BE2C (cell line): ENCODE results near the gene CGN.

Source experiments
- DNase-seq: peaks from one replicate; pipeline ENCODE4 v3.0.0-alpha.2; 2020
- H3K27me3 ChIP-seq: fragments of 250-450 bp; sonication (Bioruptor Pico); 2 replicates; pipeline ENCODE4 v1.5.1; 2020; ENCODE audit warnings: mild to moderate bottlenecking
- H3K36me3 ChIP-seq: fragments of 250-450 bp; sonication (Bioruptor Pico); 2 replicates; pipeline ENCODE4 v1.5.1; 2020; ENCODE audit warnings: mild to moderate bottlenecking
- H3K4me1 ChIP-seq: fragments of 250-450 bp; sonication (Bioruptor Pico); 2 replicates; pipeline ENCODE4 v1.5.1; 2020
- H3K4me3 ChIP-seq: 2 replicates; pipeline ENCODE4 v1.5.1; 2011; ENCODE audit warnings: low read depth, low read length
- H3K9me3 ChIP-seq: fragments of 250-450 bp; sonication (Bioruptor Pico); 2 replicates; pipeline ENCODE4 v1.5.1; 2020
- TF ChIP-seq, protein P1 (sequence below): IDR thresholded peaks from 2 replicates; pipeline ENCODE4 v1.5.1; 2012; ENCODE audit warnings: mild to moderate bottlenecking, low read depth, low read length

The CGN gene

DNA sequence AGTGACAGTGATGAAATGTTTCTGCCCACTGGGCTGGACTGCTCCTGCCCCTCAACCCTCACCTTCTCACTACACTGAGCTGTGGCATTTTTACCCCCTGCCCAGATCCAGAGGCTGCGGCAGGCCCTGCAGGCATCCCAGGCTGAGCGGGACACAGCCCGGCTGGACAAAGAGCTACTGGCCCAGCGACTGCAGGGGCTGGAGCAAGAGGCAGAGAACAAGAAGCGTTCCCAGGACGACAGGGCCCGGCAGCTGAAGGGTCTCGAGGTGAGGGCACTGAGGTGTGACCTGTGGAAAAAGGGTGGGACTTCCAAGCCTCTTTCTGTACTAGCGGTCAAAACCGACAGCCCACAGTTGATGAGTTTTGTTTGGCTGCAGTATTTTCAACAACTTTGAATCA, 22.7 kb downstream of the CGN start:
- H3K36me3 ChIP-seq, result no peaks in the 10 kb centered on the region
- H3K9me3 ChIP-seq, result no peaks in the 10 kb centered on the region
- H3K4me3 ChIP-seq, result no peak overlapping the region
- H3K27me3 ChIP-seq, result no peaks in the 10 kb centered on the region
- DNase-seq, result no peak
- no peaks in the 10 kb centered on the region for H3K4me1 ChIP-seq
- TF ChIP-seq, protein P1, sequence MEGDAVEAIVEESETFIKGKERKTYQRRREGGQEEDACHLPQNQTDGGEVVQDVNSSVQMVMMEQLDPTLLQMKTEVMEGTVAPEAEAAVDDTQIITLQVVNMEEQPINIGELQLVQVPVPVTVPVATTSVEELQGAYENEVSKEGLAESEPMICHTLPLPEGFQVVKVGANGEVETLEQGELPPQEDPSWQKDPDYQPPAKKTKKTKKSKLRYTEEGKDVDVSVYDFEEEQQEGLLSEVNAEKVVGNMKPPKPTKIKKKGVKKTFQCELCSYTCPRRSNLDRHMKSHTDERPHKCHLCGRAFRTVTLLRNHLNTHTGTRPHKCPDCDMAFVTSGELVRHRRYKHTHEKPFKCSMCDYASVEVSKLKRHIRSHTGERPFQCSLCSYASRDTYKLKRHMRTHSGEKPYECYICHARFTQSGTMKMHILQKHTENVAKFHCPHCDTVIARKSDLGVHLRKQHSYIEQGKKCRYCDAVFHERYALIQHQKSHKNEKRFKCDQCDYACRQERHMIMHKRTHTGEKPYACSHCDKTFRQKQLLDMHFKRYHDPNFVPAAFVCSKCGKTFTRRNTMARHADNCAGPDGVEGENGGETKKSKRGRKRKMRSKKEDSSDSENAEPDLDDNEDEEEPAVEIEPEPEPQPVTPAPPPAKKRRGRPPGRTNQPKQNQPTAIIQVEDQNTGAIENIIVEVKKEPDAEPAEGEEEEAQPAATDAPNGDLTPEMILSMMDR, result no peak

DNA sequence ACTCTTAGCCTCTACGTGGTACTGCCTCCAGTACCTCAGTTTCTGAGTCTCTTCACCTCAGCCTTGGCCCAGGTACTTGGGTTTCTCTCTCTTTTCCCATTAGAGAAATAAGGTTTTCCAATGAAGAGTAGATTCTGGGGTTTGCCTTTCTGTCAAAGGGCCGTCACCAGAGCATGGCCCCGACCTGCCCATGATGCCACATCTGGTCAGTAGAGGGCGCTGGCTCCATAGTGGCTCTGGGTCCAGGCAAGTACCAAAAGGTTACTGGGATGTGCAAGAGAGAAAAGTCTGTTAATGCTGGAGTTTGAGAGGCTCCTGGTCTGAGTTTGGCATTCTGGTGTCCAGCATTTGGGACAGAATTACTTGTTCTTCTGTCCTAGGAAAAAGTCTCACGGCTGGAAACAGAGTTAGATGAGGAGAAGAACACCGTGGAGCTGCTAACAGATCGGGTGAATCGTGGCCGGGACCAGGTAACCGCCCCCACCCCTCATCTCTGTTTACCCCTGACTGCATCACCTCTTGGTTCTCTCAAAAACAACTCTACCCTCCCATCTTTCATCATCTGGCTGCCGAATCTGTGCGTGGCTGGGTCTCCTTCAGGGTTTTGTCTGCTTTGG, 23.6 kb downstream of the CGN start:
- Histone ChIP-seq H3K27me3 (no peaks in the 10 kb centered on the region), H3K4me3 (no peak overlapping the region), H3K9me3 (no peaks in the 10 kb centered on the region), H3K36me3 (no peaks in the 10 kb centered on the region), H3K4me1 (peaks cover 5% of the 10 kb centered on the region; the same call in 1 of the 2 replicates)
- peak; percentile 86 for DNase-seq
- TF ChIP-seq, protein P1, result peak; percentile 99

DNA sequence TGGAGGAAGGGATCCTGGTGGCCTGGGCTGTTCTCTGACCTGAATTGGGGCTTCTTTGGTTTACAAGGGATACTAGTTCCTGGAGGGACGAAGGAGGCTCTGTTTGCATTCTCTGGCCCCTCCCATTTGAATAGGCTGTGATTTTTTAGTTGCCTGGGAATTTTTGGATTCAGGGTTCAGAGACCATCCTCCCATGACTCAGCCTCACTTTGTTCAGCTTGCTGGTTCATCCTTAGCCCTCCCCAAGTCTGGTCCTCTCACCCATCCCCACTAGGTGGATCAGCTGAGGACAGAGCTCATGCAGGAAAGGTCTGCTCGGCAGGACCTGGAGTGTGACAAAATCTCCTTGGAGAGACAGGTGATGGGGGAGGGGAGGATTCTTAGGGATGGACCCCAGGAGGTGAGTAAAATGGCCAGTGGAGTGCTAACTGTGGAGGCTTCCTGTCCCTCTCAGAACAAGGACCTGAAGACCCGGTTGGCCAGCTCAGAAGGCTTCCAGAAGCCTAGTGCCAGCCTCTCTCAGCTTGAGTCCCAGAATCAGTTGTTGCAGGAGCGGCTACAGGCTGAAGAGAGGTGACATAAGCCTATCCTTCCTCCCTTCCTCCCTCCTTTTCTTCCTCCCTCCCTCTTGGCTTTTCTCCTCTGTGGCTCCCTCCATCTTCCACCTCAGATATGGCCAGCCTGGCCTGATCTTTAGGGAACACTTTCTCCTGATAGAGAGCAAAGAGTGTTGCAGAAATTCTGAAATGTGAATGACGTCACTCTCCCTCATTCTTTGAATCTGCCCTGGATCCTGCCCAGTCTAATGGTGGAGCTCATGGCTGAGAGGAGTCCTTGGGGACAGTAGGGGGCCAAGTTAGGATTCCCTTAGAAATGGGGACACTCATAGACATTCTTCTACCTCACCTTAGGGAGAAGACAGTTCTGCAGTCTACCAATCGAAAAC, 24.4 kb downstream of the CGN start:
- Histone ChIP-seq H3K36me3 (no peaks in the 10 kb centered on the region), H3K4me1 (peaks cover 5% of the 10 kb centered on the region; the same call in 1 of the 2 replicates), H3K9me3 (no peaks in the 10 kb centered on the region), H3K27me3 (no peaks in the 10 kb centered on the region), H3K4me3 (no peak overlapping the region)
- no peak for DNase-seq
- TF ChIP-seq, protein P1, result no peak

DNA sequence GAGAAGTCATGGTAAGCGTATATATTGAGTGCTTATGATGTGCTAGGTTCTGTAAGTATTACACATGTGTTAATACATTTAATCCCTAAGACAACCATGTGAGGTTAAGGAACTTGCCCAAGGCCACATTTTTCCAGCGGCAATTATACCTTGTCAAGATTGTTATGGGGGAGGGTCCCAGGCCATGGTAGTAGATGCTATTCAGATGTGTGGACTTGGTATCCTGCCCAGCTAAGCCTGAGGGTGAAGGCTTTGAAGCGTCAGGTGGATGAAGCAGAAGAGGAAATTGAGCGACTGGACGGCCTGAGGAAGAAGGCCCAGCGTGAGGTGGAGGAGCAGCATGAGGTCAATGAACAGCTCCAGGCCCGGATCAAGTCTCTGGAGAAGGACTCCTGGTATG, 25.3 kb downstream of the CGN start:
- Histone ChIP-seq H3K36me3 (no peaks in the 10 kb centered on the region), H3K4me3 (no peak overlapping the region), H3K4me1 (peaks cover 5% of the 10 kb centered on the region), H3K27me3 (no peaks in the 10 kb centered on the region), H3K9me3 (no peaks in the 10 kb centered on the region)
- no peak for DNase-seq
- TF ChIP-seq, protein P1, result no peak

DNA sequence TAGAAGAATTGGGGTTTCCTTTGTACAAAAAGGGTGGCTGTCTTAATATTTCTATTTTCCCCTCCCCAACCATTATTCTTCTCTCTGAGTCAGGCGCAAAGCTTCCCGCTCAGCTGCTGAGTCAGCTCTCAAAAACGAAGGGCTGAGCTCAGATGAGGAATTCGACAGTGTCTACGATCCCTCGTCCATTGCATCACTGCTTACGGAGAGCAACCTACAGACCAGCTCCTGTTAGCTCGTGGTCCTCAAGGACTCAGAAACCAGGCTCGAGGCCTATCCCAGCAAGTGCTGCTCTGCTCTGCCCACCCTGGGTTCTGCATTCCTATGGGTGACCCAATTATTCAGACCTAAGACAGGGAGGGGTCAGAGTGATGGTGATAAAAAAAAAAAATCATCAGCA, 25.9 kb downstream of the CGN start:
- H3K4me1 ChIP-seq, result peaks cover 5% of the 10 kb centered on the region
- DNase-seq, result no peak
- no peaks in the 10 kb centered on the region for H3K27me3 ChIP-seq
- no peaks in the 10 kb centered on the region for H3K36me3 ChIP-seq
- TF ChIP-seq, protein P1, result no peak
- no peak overlapping the region for H3K4me3 ChIP-seq
- no peaks in the 10 kb centered on the region for H3K9me3 ChIP-seq
